Glutamatergic neuron (in vitro differentiated cells): Measurements from ENCODE around the gene PLEKHH3. TPM values are rescaled to one million over a fixed set of nuclear protein-coding genes. Genes with fewer than 3 reads are reported as not detected.

Source experiments
- DNase-seq: peaks from one replicate; pipeline ENCODE4 v3.0.0; 2022
- H3K27ac Mint-ChIP-seq: one replicate; pipeline ENCODE4 v1.8.0; 2020; ENCODE audit warnings: mild to moderate bottlenecking, mixed read lengths, inconsistent platforms; ENCODE audit not compliant: unreplicated experiment
- H3K27me3 Mint-ChIP-seq: one replicate; pipeline ENCODE4 v1.8.0; 2020; ENCODE audit warnings: mild to moderate bottlenecking, moderate library complexity, mixed read lengths, inconsistent platforms; ENCODE audit not compliant: unreplicated experiment
- H3K36me3 Mint-ChIP-seq: one replicate; pipeline ENCODE4 v1.8.0; 2020; ENCODE audit warnings: mild to moderate bottlenecking, mixed read lengths, inconsistent platforms; ENCODE audit not compliant: unreplicated experiment
- H3K4me1 Mint-ChIP-seq: one replicate; pipeline ENCODE4 v1.8.0; 2020; ENCODE audit warnings: mild to moderate bottlenecking, low read depth, mixed read lengths, inconsistent platforms; ENCODE audit not compliant: unreplicated experiment
- H3K4me3 Mint-ChIP-seq: one replicate; pipeline ENCODE4 v1.8.0; 2020; ENCODE audit warnings: mild to moderate bottlenecking, mixed read lengths, inconsistent platforms; ENCODE audit not compliant: unreplicated experiment
- H3K9me3 Mint-ChIP-seq: one replicate; pipeline ENCODE4 v1.8.0; 2020; ENCODE audit warnings: mild to moderate bottlenecking, moderate library complexity, mixed read lengths, inconsistent platforms; ENCODE audit not compliant: unreplicated experiment
- total RNA-seq: library from RNA; stranded (reverse); fragmentation: NEBNext Ultra II Directional; extraction: Animal tissue kit (Norgen Biotek cat#: 25700); gene quantifications from one replicate; pipeline ENCODE4 v1.2.1, GENCODE V29; 2021; ENCODE audit not compliant: unreplicated experiment
- TF ChIP-seq, protein P1 (sequence below): fragments of 200-600 bp; sonication (generic); IDR thresholded peaks from one replicate; pipeline ENCODE4 v1.5.0; 2021; ENCODE audit not compliant: partially characterized antibody, unreplicated experiment

The PLEKHH3 gene
- total RNA-seq, 1 donor from 2014 or later, result 40.6 TPM

GRCh38 chr17:42683407-42684034 lies 6.7 kb upstream of the PLEKHH3 start:
- TF ChIP-seq, protein P1, sequence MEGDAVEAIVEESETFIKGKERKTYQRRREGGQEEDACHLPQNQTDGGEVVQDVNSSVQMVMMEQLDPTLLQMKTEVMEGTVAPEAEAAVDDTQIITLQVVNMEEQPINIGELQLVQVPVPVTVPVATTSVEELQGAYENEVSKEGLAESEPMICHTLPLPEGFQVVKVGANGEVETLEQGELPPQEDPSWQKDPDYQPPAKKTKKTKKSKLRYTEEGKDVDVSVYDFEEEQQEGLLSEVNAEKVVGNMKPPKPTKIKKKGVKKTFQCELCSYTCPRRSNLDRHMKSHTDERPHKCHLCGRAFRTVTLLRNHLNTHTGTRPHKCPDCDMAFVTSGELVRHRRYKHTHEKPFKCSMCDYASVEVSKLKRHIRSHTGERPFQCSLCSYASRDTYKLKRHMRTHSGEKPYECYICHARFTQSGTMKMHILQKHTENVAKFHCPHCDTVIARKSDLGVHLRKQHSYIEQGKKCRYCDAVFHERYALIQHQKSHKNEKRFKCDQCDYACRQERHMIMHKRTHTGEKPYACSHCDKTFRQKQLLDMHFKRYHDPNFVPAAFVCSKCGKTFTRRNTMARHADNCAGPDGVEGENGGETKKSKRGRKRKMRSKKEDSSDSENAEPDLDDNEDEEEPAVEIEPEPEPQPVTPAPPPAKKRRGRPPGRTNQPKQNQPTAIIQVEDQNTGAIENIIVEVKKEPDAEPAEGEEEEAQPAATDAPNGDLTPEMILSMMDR, result no peak
- Mint-ChIP-seq H3K4me3 (peak overlapping the region; percentile 89), H3K27me3 (peaks cover 22% of the 10 kb centered on the region), H3K9me3 (peaks cover 12% of the 10 kb centered on the region), H3K36me3 (peaks cover 6% of the 10 kb centered on the region), H3K27ac (peak overlapping the region; percentile 84), H3K4me1 (peaks cover 25% of the 10 kb centered on the region)
- DNase-seq, result peak; percentile 54

DNA sequence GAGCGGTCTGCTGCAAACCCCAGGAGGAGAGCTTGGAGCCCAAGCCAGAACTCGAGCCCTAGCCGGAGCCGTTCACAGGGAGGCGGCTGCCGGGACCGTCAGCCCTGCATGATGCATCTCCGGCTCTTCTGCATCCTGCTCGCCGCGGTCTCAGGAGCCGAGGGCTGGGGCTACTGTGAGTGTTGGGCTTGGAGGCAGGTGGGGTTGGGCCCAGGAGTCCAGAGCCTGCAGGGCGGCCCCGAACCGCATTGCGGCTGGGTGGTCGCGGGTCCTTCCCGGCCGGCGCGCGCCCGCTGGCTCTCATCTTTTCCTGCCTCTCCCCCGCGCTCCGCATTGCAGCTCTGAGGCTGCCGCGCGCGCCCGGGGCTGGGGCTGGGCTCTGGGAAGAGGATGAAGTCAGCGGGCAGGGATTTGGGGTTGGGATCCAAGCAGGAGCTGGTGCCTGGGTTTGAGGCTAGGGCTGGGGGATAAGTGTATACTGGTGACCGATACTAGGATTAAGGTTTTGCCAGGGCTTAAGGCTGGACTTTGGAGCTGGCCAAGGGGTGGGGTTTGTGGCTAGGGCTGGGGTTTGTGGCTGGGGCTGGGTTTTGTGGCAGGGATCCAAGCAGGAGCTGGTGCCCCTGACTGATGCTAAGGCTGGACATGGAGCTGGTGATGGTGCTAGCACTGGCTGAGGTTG lies 6.1 kb upstream of the PLEKHH3 start:
- Mint-ChIP-seq H3K27me3 (peaks cover 24% of the 10 kb centered on the region), H3K9me3 (peaks cover 15% of the 10 kb centered on the region), H3K36me3 (peaks cover 6% of the 10 kb centered on the region), H3K27ac (peak overlapping the region; percentile 84), H3K4me1 (peaks cover 28% of the 10 kb centered on the region), H3K4me3 (peak overlapping the region; percentile 89)
- TF ChIP-seq, protein P1, result no peak
- peak; percentile 79 for DNase-seq

DNA sequence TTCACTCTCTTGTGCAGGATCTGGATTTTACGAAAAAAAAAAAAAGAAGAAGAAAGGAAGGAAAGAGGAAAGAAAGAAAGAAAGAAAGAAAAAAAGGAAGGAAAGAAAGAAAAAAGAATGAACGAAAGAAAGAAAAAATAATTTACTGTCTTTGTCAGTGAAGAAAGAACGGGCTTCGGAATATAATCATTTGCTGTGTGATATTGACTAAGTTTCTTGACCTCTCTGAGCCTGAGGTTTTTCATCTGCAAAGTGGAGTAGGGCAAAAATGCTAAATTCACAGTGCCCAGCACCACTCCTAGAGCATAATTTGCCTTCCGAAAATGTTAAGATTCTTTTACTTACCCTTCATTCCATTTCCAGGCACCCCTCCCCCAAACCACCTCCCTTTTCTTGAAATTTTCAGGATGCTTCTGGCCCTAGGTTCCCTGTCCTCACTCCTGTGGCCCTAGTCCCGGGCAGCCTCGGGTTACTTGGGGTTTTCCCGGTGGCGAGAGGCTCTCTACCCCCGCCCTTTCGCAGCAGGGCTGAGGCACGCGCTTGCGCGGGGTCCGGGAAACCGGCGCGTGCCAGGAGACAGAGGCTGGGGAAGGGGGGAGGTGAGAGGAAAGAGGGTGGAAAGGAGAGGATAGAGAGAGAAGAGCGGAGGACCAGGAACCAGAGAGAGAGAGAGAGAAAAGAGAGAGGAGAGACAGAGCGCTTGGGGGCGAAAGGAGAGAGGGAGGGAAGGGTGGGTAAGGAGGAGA lies 5.4 kb upstream of the PLEKHH3 start, which contains the start of gene CNTNAP1:
Gene CNTNAP1 (plus strand): TSS at position 556 of the 746 bp plus-strand sequence. CDS start 299 bp downstream, outside the sequence.
- Mint-ChIP-seq H3K4me1 (peaks cover 29% of the 10 kb centered on the region), H3K4me3 (peak within 1 kb of the TSS; percentile 89), H3K9me3 (peaks cover 15% of the 10 kb centered on the region), H3K36me3 (peaks cover 6% of the 10 kb centered on the region), H3K27ac (peak within 1 kb of the TSS; percentile 84), H3K27me3 (peaks cover 24% of the 10 kb centered on the region)
- TF ChIP-seq, protein P1, result no peak
- peak; percentile 67 for DNase-seq

DNA sequence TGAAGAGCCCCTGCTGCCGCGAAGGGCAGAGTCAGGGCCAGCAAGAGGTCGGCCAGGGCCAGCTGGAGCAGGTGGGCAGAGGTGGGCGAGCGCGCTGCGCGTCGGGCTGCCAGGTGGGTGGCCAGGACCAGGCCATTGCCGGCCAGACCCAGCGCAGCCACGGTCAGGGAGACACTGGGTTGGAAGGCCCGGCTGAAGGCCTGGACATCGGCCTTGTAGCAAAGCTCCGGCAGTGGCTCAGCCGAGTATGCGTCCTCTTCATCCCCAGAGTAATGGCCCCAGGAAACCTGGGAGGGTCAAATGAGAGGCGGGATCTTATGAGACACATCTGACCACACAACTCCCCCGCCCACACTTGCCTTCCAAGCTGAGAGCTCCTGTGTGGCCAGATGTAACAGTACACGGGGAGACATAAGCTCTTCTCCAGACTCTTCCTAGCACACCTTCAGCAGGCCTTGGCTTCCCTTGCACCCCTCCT lies 3.6 kb upstream of the PLEKHH3 start:
- DNase-seq, result no peak
- peaks cover 1% of the 10 kb centered on the region for H3K36me3 Mint-ChIP-seq
- peaks cover 15% of the 10 kb centered on the region for H3K9me3 Mint-ChIP-seq

More for the DNA sequence above, 3.6 kb upstream of the PLEKHH3 start:
- TF ChIP-seq, protein P1, result no peak
- Mint-ChIP-seq H3K4me3 (peak overlapping the region; percentile 74), H3K27me3 (peaks cover 22% of the 10 kb centered on the region), H3K4me1 (peaks cover 16% of the 10 kb centered on the region), H3K27ac (peak overlapping the region; percentile 87)
